ENCODE data around the gene DUSP5.
"Not testable (repeated sequence)": the region's sequence is repeated elsewhere in the genome, so short reads cannot be mapped to it uniquely, and the experiment has no call there.

The DUSP5 gene

GRCh38 chr10:110497438-110498086 lies at the start of gene DUSP5:
DUSP5 (plus strand) TSS chr10:110497907; CDS start chr10:110498122, 215 bp downstream.
- DNase-seq (ENCODE audit: low spot score) = peak; percentile 89

GRCh38 chr10:110448682-110449418 lies 48.9 kb upstream of the DUSP5 start:
- DNase-seq (ENCODE audit: low spot score) = no peak

GRCh38 chr10:110455446-110455845 lies 42.3 kb upstream of the DUSP5 start:
- DNase-seq (ENCODE audit: low spot score) = no peak

GRCh38 chr10:110456046-110456445 lies 41.7 kb upstream of the DUSP5 start:
- no peak for DNase-seq (ENCODE audit: low spot score)

- no peak for DNase-seq (ENCODE audit: low spot score)
These were observed 41.1 kb upstream of the DUSP5 start for GRCh38 chr10:110456523-110457091.

- DNase-seq (ENCODE audit: low spot score) = no peak
These were observed 39.9 kb upstream of the DUSP5 start for GRCh38 chr10:110457851-110458250.

- no peak for DNase-seq (ENCODE audit: low spot score)
These were observed 39.3 kb upstream of the DUSP5 start for GRCh38 chr10:110458266-110458920.

GRCh38 chr10:110459600-110459999 lies 38.1 kb upstream of the DUSP5 start:
- no peak for DNase-seq (ENCODE audit: low spot score)

GRCh38 chr10:110460111-110460809 lies 37.4 kb upstream of the DUSP5 start:
- no peak for DNase-seq (ENCODE audit: low spot score)

- no peak for DNase-seq (ENCODE audit: low spot score)
These were observed 36.6 kb upstream of the DUSP5 start for GRCh38 chr10:110461088-110461487.

- no peak for DNase-seq (ENCODE audit: low spot score)
These were observed 36.2 kb upstream of the DUSP5 start for GRCh38 chr10:110461530-110461929.

- DNase-seq (ENCODE audit: low spot score) = no peak
These were observed 35.3 kb upstream of the DUSP5 start for GRCh38 chr10:110462166-110463095.

GRCh38 chr10:110468258-110468657 lies 29.4 kb upstream of the DUSP5 start:
- DNase-seq (ENCODE audit: low spot score) = not testable (repeated sequence)

- not testable (repeated sequence) for DNase-seq (ENCODE audit: low spot score)
These were observed 27.2 kb upstream of the DUSP5 start for GRCh38 chr10:110470541-110470940.

GRCh38 chr10:110471566-110472139 lies 26.1 kb upstream of the DUSP5 start:
- DNase-seq (ENCODE audit: low spot score) = no peak

GRCh38 chr10:110474017-110474416 lies 23.7 kb upstream of the DUSP5 start:
- no peak for DNase-seq (ENCODE audit: low spot score)

- DNase-seq (ENCODE audit: low spot score) = no peak
These were observed 22.9 kb upstream of the DUSP5 start for GRCh38 chr10:110474826-110475225.

GRCh38 chr10:110475722-110476515 lies 21.8 kb upstream of the DUSP5 start:
- no peak for DNase-seq (ENCODE audit: low spot score)

- no peak for DNase-seq (ENCODE audit: low spot score)
These were observed 18.0 kb upstream of the DUSP5 start for GRCh38 chr10:110479710-110480109.

GRCh38 chr10:110480387-110480786 lies 17.3 kb upstream of the DUSP5 start:
- DNase-seq (ENCODE audit: low spot score) = no peak

Data from putamen (tissue), 1 donor.